GM21717 (cell line): ENCODE results near the gene XRCC4.
A peak's percentile ranks its signal among the peaks of the same experiment; 100 is the strongest.

Experiments used
- ATAC-seq: cut with Tn5 transposase; IDR thresholded peaks from one replicate; pipeline ENCODE4 v1.9.1; 2021; ENCODE audit warnings: mild to moderate bottlenecking, moderate library complexity; ENCODE audit not compliant: unreplicated experiment

The XRCC4 gene

DNA sequence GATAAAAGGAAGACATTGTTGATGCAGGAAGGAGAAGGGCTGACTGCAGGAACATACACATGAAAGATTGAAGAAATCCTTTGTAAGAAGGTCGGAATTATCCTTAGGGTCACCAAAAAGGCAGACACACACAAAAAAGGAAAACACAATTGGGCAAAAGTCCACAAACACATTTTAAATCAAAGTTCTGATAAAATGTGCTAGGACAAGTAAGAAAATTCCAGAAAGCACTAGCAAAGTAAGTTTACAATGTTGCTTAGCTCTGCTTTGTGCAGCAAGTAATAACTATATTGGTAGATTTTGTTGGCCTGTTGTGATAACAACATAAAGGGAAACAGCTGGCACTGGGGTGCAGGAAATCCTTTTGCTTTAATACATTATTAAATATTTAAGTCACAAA lies 294.4 kb downstream of the XRCC4 start:
- ATAC-seq = no peak

DNA sequence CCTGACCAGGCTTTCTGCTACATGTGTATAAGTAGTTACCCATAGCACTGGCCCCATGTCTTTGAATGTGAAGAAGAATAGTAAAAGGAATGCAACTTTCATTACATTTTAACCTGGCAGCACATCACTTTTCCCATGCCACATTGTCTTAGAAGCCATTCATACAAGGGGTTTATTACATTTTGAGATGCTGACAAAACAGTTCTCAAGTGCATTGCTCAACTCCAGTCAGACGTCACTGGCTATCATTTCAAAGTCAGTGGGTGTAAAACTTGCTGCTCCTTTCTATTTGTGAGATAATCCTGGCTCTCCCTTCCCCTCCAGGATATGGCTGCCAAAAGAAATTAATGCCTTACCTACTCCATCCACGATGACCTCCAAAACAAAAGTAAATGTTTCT lies 297.2 kb downstream of the XRCC4 start:
- ATAC-seq = no peak

GRCh38 chr5:83375049-83375745 lies 297.9 kb downstream of the XRCC4 start:
- no peak for ATAC-seq

- no peak for ATAC-seq
These were observed 299.1 kb downstream of the XRCC4 start for GRCh38 chr5:83376461-83376860.

DNA sequence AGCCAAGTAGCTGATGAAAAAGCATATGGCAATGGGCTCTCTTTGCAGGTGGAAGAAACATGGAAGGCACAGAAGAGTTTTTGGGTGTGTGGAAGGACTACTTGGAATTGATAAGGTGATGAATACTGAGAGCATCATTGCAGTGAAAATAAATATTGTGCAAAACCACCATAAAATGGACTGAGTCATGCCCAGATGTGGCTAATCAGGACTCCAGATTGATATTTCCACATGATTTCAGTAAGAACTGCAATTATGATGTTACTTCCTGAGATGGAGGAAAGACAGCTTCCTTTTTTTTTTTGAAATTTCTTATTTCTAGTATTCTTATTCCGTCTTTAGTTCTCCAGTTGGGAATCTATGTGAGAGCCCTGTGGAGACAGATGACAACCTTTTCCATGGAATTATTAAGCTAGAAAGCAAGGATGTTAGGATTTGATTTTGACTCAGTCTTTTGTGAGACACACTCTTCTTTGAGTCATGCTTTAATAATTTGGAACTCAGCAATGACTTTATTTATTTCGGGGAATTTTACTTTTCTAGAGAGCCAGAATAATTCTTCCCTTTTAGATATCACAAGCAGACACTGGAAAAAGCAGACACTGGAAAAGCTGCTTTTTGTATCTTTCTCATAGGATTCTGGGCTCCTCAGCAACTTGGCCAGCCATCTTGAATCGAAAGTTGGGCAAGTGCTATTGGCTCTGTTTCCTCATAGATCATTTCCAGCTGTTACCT lies 300.0 kb downstream of the XRCC4 start:
- ATAC-seq = no peak

- ATAC-seq = no peak
These were observed 301.4 kb downstream of the XRCC4 start for GRCh38 chr5:83378624-83379289.

- ATAC-seq = no peak
These were observed 308.5 kb downstream of the XRCC4 start for GRCh38 chr5:83385812-83386211.

DNA sequence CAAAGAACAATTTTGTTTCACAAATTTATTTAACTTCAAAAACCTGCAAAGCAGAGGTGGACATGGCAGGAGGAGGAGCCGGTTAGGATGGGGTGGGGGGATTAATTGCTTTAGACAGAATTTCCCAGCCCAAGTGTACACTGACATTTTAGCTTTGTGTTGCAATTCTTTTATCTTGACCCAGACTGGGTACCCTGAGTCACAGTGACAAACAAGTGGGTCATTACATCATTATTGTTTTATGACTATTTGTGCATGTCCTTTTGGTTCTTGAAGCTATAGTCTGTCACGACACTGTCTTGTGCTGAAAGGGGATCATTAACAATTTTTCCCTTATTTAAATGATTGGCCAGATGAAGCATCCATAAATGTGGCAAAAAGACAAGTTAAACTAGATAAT lies 309.7 kb downstream of the XRCC4 start:
- no peak for ATAC-seq

DNA sequence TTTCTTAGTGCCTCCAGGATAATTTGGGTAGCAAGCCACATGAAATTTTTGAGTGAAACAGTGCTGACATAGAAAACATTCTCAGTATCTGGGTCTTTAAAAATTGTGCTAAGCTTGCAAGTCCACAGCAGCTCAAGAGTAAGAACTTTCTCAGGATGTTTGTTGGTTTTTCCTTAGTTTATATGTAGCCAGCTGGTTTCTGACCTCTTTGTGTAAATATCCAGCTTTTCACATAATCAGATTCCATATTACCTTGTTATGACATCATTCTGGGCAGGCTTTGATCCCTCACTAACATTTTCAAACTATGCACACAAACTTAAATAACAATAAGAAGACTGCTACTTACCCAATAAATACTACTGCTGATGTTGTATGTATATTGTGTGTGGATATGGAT lies 311.3 kb downstream of the XRCC4 start:
- no peak for ATAC-seq

GRCh38 chr5:83392766-83393503 lies 315.6 kb downstream of the XRCC4 start:
- ATAC-seq = no peak

- ATAC-seq = no peak
These were observed 316.1 kb downstream of the XRCC4 start for GRCh38 chr5:83393504-83393866.

DNA sequence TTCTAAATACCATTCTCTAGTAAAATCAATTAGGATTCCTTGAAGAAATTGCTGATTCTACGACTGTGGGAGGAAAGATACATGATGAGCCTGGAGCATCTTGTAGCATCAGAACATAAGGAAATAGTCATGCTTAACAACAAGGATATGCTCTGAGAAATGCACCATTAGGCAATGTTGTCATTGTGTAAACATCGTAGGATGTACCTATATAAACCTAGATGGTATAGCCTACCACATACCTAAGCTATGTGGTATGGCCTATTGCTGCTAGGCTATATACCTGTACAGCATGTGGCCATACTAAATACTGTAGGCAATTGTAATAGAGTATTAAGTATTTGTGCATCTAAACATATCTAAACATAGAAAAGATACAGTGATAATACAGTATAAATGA lies 316.8 kb downstream of the XRCC4 start:
- no peak for ATAC-seq

DNA sequence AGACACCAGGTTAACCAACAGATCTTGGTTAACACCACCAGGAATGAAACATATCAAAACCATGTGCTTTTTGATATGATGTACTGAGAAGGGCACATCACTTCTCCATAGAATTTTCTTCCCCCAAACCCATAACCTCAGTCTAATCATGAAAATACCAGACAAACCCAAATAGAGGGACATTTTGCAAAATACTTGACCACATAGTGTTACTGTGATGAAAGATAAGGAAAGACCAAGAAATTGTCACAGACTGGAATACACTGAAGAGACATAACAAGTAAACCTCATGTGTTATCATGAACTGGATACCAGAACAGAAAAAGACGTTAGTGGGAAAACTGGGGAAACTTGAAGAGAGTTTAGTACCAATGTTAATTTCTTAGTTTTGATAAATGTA lies 319.3 kb downstream of the XRCC4 start:
- no peak for ATAC-seq

GRCh38 chr5:83397658-83398057 lies 320.3 kb downstream of the XRCC4 start:
- no peak for ATAC-seq

GRCh38 chr5:83400241-83400640 lies 322.9 kb downstream of the XRCC4 start:
- no peak for ATAC-seq

GRCh38 chr5:83400701-83401100 lies 323.4 kb downstream of the XRCC4 start:
- ATAC-seq = no peak

GRCh38 chr5:83401122-83401731 lies 323.9 kb downstream of the XRCC4 start:
- peak; percentile 75 for ATAC-seq

DNA sequence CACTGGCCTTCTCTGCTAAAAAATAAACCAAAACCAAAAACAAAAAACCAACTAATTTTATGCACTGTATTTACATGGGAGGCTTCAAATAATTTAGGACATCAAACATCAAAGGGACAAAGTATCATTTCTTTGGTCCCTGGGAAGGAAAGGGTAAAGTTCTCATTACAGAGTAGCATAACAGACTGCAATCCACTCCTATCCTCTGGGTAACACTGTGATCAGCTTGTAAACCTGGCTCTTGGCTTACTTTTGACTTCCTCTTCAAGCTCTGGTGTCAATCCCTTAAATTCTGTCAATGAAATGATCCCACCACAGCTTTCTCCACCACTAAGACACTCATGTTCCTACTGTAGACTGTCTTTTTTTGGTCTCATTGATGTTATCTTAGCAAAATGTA lies 324.4 kb downstream of the XRCC4 start:
- no peak for ATAC-seq
